ENCODE results near the gene PLOD3. TPM values are rescaled to one million over a fixed set of nuclear protein-coding genes. Genes with fewer than 3 reads are reported as not detected.

PLOD3 gene
- total RNA-seq, 1 experiment from 2014 or later, result 48.3 TPM

DNA sequence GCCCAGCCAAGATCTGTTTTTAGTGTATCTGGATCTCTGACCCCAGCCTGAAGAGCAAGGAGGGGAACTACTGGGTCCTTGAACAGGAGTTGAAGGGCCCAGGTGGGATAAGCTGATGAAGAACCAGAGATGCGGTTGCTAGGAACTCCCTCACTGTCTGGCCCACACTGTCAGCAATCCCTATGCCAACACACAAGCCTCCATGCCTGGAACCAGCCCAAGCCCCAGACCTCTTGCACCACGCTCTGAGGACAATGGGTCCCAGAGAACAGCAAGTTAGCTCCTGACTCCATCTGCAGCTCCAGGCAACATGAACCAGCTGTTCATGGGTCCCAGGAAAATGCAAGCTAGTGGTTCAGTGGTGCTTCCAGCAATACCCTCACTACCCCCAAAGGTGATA is 39.7 kb downstream of the PLOD3 start:
- no peak for DNase-seq (ENCODE audit: low spot score)
- Mint-ChIP-seq H3K27me3 (ENCODE audit: low read depth) (peaks cover 99% of the 10 kb centered on the region), H3K4me1 (peaks cover 25% of the 10 kb centered on the region), H3K27ac (no peak overlapping the region), H3K36me3 (no peaks in the 10 kb centered on the region), H3K9me3 (no peaks in the 10 kb centered on the region), H3K4me3 (no peak overlapping the region)
- TF ChIP-seq EMX1 (CRISPR knock-in tag; IDR thresholded peaks at IDR 0.05) (no peak), CREB1 (CRISPR knock-in tag; IDR thresholded peaks at IDR 0.05) (no peak), ESRRA (CRISPR knock-in tag; IDR thresholded peaks at IDR 0.05; ENCODE audit: borderline replicate concordance) (no peak), TCF7 (CRISPR knock-in tag; IDR thresholded peaks at IDR 0.05; ENCODE audit: low read depth) (no peak), PREB (CRISPR knock-in tag; IDR thresholded peaks at IDR 0.05; ENCODE audit: borderline replicate concordance) (no peak), PRRX2 (CRISPR knock-in tag; IDR thresholded peaks at IDR 0.05) (no peak), ZNF671 (CRISPR knock-in tag; IDR thresholded peaks at IDR 0.05) (no peak), ZNF263 (CRISPR knock-in tag; IDR thresholded peaks at IDR 0.05; ENCODE audit: low read depth) (no peak), HMGA2 (CRISPR knock-in tag; IDR thresholded peaks at IDR 0.05) (no peak), FOXP4 (CRISPR knock-in tag; IDR thresholded peaks at IDR 0.05) (no peak), ZNF121 (CRISPR knock-in tag; IDR thresholded peaks at IDR 0.05) (no peak), ZBTB43 (CRISPR knock-in tag; IDR thresholded peaks at IDR 0.05) (no peak), E2F4 (CRISPR knock-in tag; IDR thresholded peaks at IDR 0.05; ENCODE audit: borderline replicate concordance, low read depth) (no peak), NR2C2 (CRISPR knock-in tag; IDR thresholded peaks at IDR 0.05) (no peak)
- TF ChIP-seq, protein P1, sequence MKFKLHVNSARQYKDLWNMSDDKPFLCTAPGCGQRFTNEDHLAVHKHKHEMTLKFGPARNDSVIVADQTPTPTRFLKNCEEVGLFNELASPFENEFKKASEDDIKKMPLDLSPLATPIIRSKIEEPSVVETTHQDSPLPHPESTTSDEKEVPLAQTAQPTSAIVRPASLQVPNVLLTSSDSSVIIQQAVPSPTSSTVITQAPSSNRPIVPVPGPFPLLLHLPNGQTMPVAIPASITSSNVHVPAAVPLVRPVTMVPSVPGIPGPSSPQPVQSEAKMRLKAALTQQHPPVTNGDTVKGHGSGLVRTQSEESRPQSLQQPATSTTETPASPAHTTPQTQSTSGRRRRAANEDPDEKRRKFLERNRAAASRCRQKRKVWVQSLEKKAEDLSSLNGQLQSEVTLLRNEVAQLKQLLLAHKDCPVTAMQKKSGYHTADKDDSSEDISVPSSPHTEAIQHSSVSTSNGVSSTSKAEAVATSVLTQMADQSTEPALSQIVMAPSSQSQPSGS (CRISPR knock-in tag; IDR thresholded peaks at IDR 0.05; ENCODE audit: borderline replicate concordance, low read depth), result no peak
- TF ChIP-seq, protein P2, sequence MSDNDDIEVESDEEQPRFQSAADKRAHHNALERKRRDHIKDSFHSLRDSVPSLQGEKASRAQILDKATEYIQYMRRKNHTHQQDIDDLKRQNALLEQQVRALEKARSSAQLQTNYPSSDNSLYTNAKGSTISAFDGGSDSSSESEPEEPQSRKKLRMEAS (CRISPR knock-in tag; IDR thresholded peaks at IDR 0.05), result no peak
- TF ChIP-seq, protein P3, sequence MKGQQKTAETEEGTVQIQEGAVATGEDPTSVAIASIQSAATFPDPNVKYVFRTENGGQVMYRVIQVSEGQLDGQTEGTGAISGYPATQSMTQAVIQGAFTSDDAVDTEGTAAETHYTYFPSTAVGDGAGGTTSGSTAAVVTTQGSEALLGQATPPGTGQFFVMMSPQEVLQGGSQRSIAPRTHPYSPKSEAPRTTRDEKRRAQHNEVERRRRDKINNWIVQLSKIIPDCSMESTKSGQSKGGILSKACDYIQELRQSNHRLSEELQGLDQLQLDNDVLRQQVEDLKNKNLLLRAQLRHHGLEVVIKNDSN (CRISPR knock-in tag; IDR thresholded peaks at IDR 0.05), result no peak
- ChIA-PET POLR2A (no interaction called here), CTCF (interaction anchor here (1.6 to 6.9 kb wide), 5 partner anchors 12 to 105 kb away, joined by 3 to 78 read pairs (median 6); partner anchors contain the start of gene VGF)
- ATAC-seq, result no peak

DNA sequence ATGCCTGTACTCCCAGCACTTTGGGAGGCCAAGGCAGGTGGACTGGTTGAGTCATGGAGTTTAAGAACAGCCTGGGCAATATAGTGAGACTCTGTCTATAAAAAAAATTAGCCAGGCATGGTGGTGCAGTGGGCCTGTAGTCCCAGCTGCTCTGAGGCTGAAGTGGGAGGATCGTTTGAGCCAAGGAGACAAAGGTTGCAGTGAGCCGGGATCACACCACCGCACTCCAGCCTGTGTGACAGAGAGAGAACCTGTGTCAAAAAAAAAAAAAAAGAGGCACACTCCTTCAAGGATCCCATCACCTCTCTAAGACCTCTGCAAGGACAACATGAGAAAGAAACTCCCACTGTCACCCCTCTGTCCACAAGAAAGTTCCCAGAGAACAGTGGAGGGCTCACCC is 41.7 kb downstream of the PLOD3 start:
- Mint-ChIP-seq H3K4me3 (no peak overlapping the region), H3K36me3 (no peaks in the 10 kb centered on the region), H3K4me1 (peaks cover 32% of the 10 kb centered on the region), H3K9me3 (no peaks in the 10 kb centered on the region), H3K27ac (no peak overlapping the region), H3K27me3 (ENCODE audit: low read depth) (peaks cover 100% of the 10 kb centered on the region)
- ChIA-PET POLR2A (interaction anchor here (0.8 kb wide), 1 partner anchor 22 kb away, joined by 3 read pairs; the partner anchor contains the start of gene AP1S1), CTCF (interaction anchor here (2.7 to 6.9 kb wide), 4 partner anchors 16 to 41 kb away, joined by 20 to 86 read pairs (median 51); partner anchors contain the start of genes PLOD3 and ZNHIT1)
- DNase-seq (ENCODE audit: low spot score), result no peak
- no peak for ATAC-seq
- no peak for TF ChIP-seq ZNF396 (CRISPR knock-in tag; IDR thresholded peaks at IDR 0.05; ENCODE audit: borderline replicate concordance)
- TF ChIP-seq ESRRA (CRISPR knock-in tag; IDR thresholded peaks at IDR 0.05; ENCODE audit: borderline replicate concordance), result no peak
- no peak for TF ChIP-seq ZSCAN18 (CRISPR knock-in tag; IDR thresholded peaks at IDR 0.05)
- TF ChIP-seq MXD4 (CRISPR knock-in tag; IDR thresholded peaks at IDR 0.05; ENCODE audit: borderline replicate concordance), result no peak
- no peak for TF ChIP-seq AFF4 (CRISPR knock-in tag; IDR thresholded peaks at IDR 0.05; ENCODE audit: borderline replicate concordance)
- no peak for TF ChIP-seq TCF7 (CRISPR knock-in tag; IDR thresholded peaks at IDR 0.05; ENCODE audit: low read depth)
- TF ChIP-seq KAT7 (CRISPR knock-in tag; IDR thresholded peaks at IDR 0.05; ENCODE audit: borderline replicate concordance), result no peak

Data from WTC11 (cell line).